ENCODE measurements around the gene SPI1.

DNA sequence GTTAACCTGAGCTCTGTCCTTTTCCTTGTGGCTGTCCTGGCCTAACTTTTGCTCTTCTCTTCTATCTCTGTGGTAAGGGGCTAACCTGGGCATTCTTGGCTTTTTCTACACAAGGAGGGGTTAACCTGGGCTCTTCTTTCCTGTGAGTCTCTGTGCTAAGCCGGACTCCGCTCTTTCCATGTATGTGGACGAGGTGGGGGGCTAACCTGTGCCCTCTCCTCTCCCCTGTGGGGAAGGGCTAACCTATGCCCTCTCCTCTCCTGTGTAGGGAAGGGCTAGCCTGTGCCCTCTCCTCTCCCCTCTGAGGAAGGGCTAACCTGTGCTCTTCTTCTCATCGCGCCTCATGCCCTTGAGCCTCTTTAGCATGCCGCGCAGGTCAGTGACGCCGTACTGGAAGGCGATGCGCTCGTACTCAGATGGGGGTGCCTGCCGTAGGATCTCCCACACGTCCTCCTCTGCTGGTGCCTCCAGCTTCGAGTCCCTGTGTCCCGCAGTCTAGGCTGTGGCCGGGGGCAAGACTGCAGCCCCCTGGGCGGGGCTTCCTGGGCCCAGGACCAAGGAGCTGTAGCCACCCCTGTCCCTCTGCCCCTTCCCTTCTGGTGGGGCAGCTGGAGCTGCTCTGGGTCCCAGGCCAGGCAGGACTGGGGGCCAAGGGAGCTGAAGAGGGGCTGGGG is 32.3 kb downstream of the SPI1 start:
- TF ChIP-seq POLR2A (IDR thresholded peaks at IDR 0.05; ENCODE audit: low read depth, low read length) (no peak), POLR2AphosphoS5 (IDR thresholded peaks at IDR 0.05; ENCODE audit: low read depth, low read length) (no peak), SPI1 (IDR thresholded peaks at IDR 0.05; ENCODE audit: low read depth, low read length) (no peak), TAF1 (IDR thresholded peaks at IDR 0.05; ENCODE audit: low read depth, low read length) (no peak)

Measured in GM12891 (cell line).